Mesodermal cell (in vitro differentiated cells): ENCODE measurements around the gene HADH.

ENCODE experiments used
- H3K27ac ChIP-seq: 2 replicates; pipeline ENCODE4 v1.7.0; 2013; ENCODE audit warnings: mild to moderate bottlenecking, low read depth, low read length, moderate library complexity; ENCODE audit not compliant: severe bottlenecking
- H3K36me3 ChIP-seq: 2 replicates; pipeline ENCODE4 v1.7.1; 2013; ENCODE audit warnings: mild to moderate bottlenecking, low read length, moderate library complexity; ENCODE audit not compliant: control insufficient read depth, insufficient read depth
- H3K4me1 ChIP-seq: one replicate; pipeline ENCODE4 v1.7.1; 2013; ENCODE audit warnings: mild to moderate bottlenecking, low read length; ENCODE audit not compliant: insufficient read depth, control insufficient read depth, poor library complexity, severe bottlenecking
- H3K4me3 ChIP-seq: 2 replicates; pipeline ENCODE4 v1.7.0; 2013; ENCODE audit warnings: low read length, control low read depth, mild to moderate bottlenecking; ENCODE audit not compliant: insufficient read depth, poor library complexity, severe bottlenecking; ENCODE audit errors: extremely low read depth
- H3K9me3 ChIP-seq: 2 replicates; pipeline ENCODE4 v1.7.1; 2013; ENCODE audit warnings: mild to moderate bottlenecking, low read length, moderate library complexity; ENCODE audit not compliant: control insufficient read depth
- WGBS, 2 experiments: methylation state at CpG; one replicate each; pipeline ENCODE4 v1.1.5; 2013; ENCODE audit warnings: missing lambda C conversion rate in 2 of 2; ENCODE audit not compliant: insufficient coverage in 2 of 2; 5-methylcytosine and 5-hydroxymethylcytosine counted together

HADH gene

GRCh38 chr4:107974523-107974922 is 15.2 kb upstream of the HADH start:
- 90 to 100% methylated on average over 2 to 3 of the region's 3 CpGs for WGBS, 2 experiments
- no peaks in the 10 kb centered on the region for H3K36me3 ChIP-seq
- no peak overlapping the region for H3K27ac ChIP-seq
- no peaks in the 10 kb centered on the region for H3K4me1 ChIP-seq
- H3K9me3 ChIP-seq, result no peaks in the 10 kb centered on the region
- H3K4me3 ChIP-seq, result no peak overlapping the region

- 85 to 100% methylated on average over 1 to 4 of the region's 4 CpGs for WGBS, 2 experiments
- no peak overlapping the region for H3K27ac ChIP-seq
These were observed 12.2 kb upstream of the HADH start for GRCh38 chr4:107977482-107977881.

GRCh38 chr4:107977966-107978705 is 11.6 kb upstream of the HADH start:
- H3K36me3 ChIP-seq, result no peaks in the 10 kb centered on the region
- no peak overlapping the region for H3K4me3 ChIP-seq
- 87 to 100% methylated on average over 2 of the region's 3 CpGs for WGBS, 2 experiments
- H3K27ac ChIP-seq, result no peak overlapping the region
- H3K9me3 ChIP-seq, result peaks cover 6% of the 10 kb centered on the region
- H3K4me1 ChIP-seq, result no peaks in the 10 kb centered on the region

More at GRCh38 chr4:107977482-107977881, 12.2 kb upstream of the HADH start:
- H3K4me1 ChIP-seq, result no peaks in the 10 kb centered on the region
- peaks cover 6% of the 10 kb centered on the region for H3K9me3 ChIP-seq
- H3K4me3 ChIP-seq, result no peak overlapping the region
- H3K36me3 ChIP-seq, result no peaks in the 10 kb centered on the region

- Histone ChIP-seq H3K4me1 (no peaks in the 10 kb centered on the region), H3K27ac (no peak overlapping the region), H3K36me3 (no peaks in the 10 kb centered on the region), H3K4me3 (no peak overlapping the region), H3K9me3 (peaks cover 6% of the 10 kb centered on the region)
- 85 to 100% methylated on average over 2 of the region's 2 CpGs for WGBS, 2 experiments
These were observed 10.8 kb upstream of the HADH start for GRCh38 chr4:107978716-107979451.

- Histone ChIP-seq H3K36me3 (no peaks in the 10 kb centered on the region), H3K9me3 (no peaks in the 10 kb centered on the region), H3K4me1 (no peaks in the 10 kb centered on the region), H3K4me3 (no peak overlapping the region), H3K27ac (no peak overlapping the region)
- 92 to 94% methylated on average over 6 of the region's 10 CpGs for WGBS, 2 experiments
These were observed 1.6 kb upstream of the HADH start for GRCh38 chr4:107987916-107988762.

- H3K36me3 ChIP-seq, result no peaks in the 10 kb centered on the region
- no peaks in the 10 kb centered on the region for H3K9me3 ChIP-seq
- H3K27ac ChIP-seq, result no peak overlapping the region
- H3K4me3 ChIP-seq, result no peak overlapping the region
- no peaks in the 10 kb centered on the region for H3K4me1 ChIP-seq
- WGBS, 2 experiments, result 82 to 92% methylated on average over 5 of the region's 5 CpGs
These were observed 990 bp upstream of the HADH start for GRCh38 chr4:107988763-107989035.

GRCh38 chr4:107989162-107989536 is 540 bp upstream of the HADH start:
- no peaks in the 10 kb centered on the region for H3K36me3 ChIP-seq
- H3K4me3 ChIP-seq, result peak overlapping the region; percentile 75
- H3K27ac ChIP-seq, result peak overlapping the region; percentile 30
- no peaks in the 10 kb centered on the region for H3K4me1 ChIP-seq
- no peaks in the 10 kb centered on the region for H3K9me3 ChIP-seq
- WGBS, 2 experiments, result 42 to 56% methylated on average over 8 of the region's 8 CpGs

GRCh38 chr4:107991945-107992630 is 2.4 kb downstream of the HADH start:
- Histone ChIP-seq H3K27ac (no peak overlapping the region), H3K36me3 (peaks cover 8% of the 10 kb centered on the region), H3K4me3 (no peak overlapping the region), H3K9me3 (no peaks in the 10 kb centered on the region), H3K4me1 (peaks cover 4% of the 10 kb centered on the region)
- 93 to 100% methylated on average over 3 of the region's 3 CpGs for WGBS, 2 experiments

GRCh38 chr4:107993969-107994368 is 4.3 kb downstream of the HADH start:
- peaks cover 13% of the 10 kb centered on the region for H3K4me1 ChIP-seq
- no peak overlapping the region for H3K4me3 ChIP-seq
- H3K27ac ChIP-seq, result no peak overlapping the region
- WGBS, 2 experiments, result 86 to 88% methylated on average over 1 of the region's 3 CpGs
- H3K36me3 ChIP-seq, result peaks cover 8% of the 10 kb centered on the region
- H3K9me3 ChIP-seq, result no peaks in the 10 kb centered on the region

- H3K4me1 ChIP-seq, result peaks cover 13% of the 10 kb centered on the region
- H3K9me3 ChIP-seq, result no peaks in the 10 kb centered on the region
- H3K27ac ChIP-seq, result no peak overlapping the region
- no peak overlapping the region for H3K4me3 ChIP-seq
- peaks cover 8% of the 10 kb centered on the region for H3K36me3 ChIP-seq
These were observed 5.2 kb downstream of the HADH start for GRCh38 chr4:107994894-107995293.
